ENCODE results near the gene XYLB. TPM values are rescaled to one million over a fixed set of nuclear protein-coding genes. Genes with fewer than 3 reads are reported as not detected.

XYLB gene
- total RNA-seq, 1 experiment from 2014 or later, result 3.3 TPM

- TF ChIP-seq ZNF512 (CRISPR knock-in tag; IDR thresholded peaks at IDR 0.05; ENCODE audit: borderline replicate concordance) (no peak), FOXP4 (CRISPR knock-in tag; IDR thresholded peaks at IDR 0.05) (no peak), USF1 (CRISPR knock-in tag; IDR thresholded peaks at IDR 0.05) (no peak), TEAD4 (CRISPR knock-in tag; IDR thresholded peaks at IDR 0.05) (no peak), ZNF317 (CRISPR knock-in tag; IDR thresholded peaks at IDR 0.05; ENCODE audit: borderline replicate concordance, low read depth) (no peak), ETV6 (CRISPR knock-in tag; IDR thresholded peaks at IDR 0.05) (no peak)
Measured at GRCh38 chr3:38308456-38308855, 38.1 kb upstream of the XYLB start (continued).

GRCh38 chr3:38311476-38311875 lies 35.1 kb upstream of the XYLB start:
- ChIA-PET POLR2A (no interaction called here), CTCF (no interaction called here)
- no peak for DNase-seq (ENCODE audit: low spot score)
- Mint-ChIP-seq H3K9me3 (no peaks in the 10 kb centered on the region), H3K36me3 (no peaks in the 10 kb centered on the region), H3K27ac (no peak overlapping the region), H3K4me3 (no peak overlapping the region), H3K4me1 (peaks cover 6% of the 10 kb centered on the region; the same call in 1 of the 2 replicates), H3K27me3 (ENCODE audit: low read depth) (no peaks in the 10 kb centered on the region; the same call in 1 of the 2 replicates)
- ATAC-seq, result no peak
- TF ChIP-seq ATF2 (CRISPR knock-in tag; IDR thresholded peaks at IDR 0.05; ENCODE audit: borderline replicate concordance, low read depth) (no peak), NR1H2 (CRISPR knock-in tag; IDR thresholded peaks at IDR 0.05) (no peak), NFE2L1 (CRISPR knock-in tag; IDR thresholded peaks at IDR 0.05) (no peak), IRF2 (CRISPR knock-in tag; IDR thresholded peaks at IDR 0.05; ENCODE audit: borderline replicate concordance, low read depth) (no peak), ESRRA (CRISPR knock-in tag; IDR thresholded peaks at IDR 0.05; ENCODE audit: borderline replicate concordance) (no peak), ZNF416 (CRISPR knock-in tag; IDR thresholded peaks at IDR 0.05) (no peak), ATF6 (CRISPR knock-in tag; IDR thresholded peaks at IDR 0.05) (no peak), CREM (CRISPR knock-in tag; IDR thresholded peaks at IDR 0.05) (no peak), ZNF219 (CRISPR knock-in tag; IDR thresholded peaks at IDR 0.05; ENCODE audit: borderline replicate concordance) (no peak), GABPB1 (CRISPR knock-in tag; IDR thresholded peaks at IDR 0.05) (no peak), RELA (CRISPR knock-in tag; IDR thresholded peaks at IDR 0.05; ENCODE audit: borderline replicate concordance) (no peak), HMGA2 (CRISPR knock-in tag; IDR thresholded peaks at IDR 0.05) (no peak), ZNF423 (CRISPR knock-in tag; IDR thresholded peaks at IDR 0.05) (no peak), OVOL2 (CRISPR knock-in tag; IDR thresholded peaks at IDR 0.05; ENCODE audit: borderline replicate concordance) (no peak), ZNF512 (CRISPR knock-in tag; IDR thresholded peaks at IDR 0.05; ENCODE audit: borderline replicate concordance) (no peak), NR3C1 (CRISPR knock-in tag; conservative IDR thresholded peaks at IDR 0.05; ENCODE audit: low read depth) (no peak), FOXJ3 (CRISPR knock-in tag; IDR thresholded peaks at IDR 0.05; ENCODE audit: borderline replicate concordance) (no peak), PRDM15 (CRISPR knock-in tag; IDR thresholded peaks at IDR 0.05) (no peak), ATF1 (CRISPR knock-in tag; IDR thresholded peaks at IDR 0.05) (no peak)
